ENCODE results near the gene PMFBP1.

GRCh38 chr16:72134507-72134906, 37.4 kb downstream of the PMFBP1 start:
- TF ChIP-seq CTCF (IDR thresholded peaks at IDR 0.05) (no peak), POLR2A (IDR thresholded peaks at IDR 0.05) (no peak)

All from Peyer's patch (tissue), 4 donors.